ENCODE measurements around the gene TMEM204. TPM values are rescaled to one million over a fixed set of nuclear protein-coding genes. Genes with fewer than 3 reads are reported as not detected.

The TMEM204 gene
- total RNA-seq, 4 donors from 2014 or later = 14.1 to 87.6 (median 24.6) TPM

DNA sequence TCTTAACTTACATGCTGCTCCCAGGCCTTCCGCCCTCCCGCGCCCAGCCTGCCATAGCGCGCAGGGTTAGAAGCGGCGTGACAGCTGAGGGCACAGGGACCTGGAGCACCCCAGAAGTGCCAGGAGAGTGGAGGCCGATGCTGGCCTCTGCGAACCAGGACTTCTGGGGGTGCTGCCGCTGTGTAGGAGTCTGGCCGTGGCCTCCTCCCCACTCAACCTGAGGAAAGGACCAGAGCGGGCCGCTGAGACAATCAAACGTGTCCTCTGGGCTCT, 1.9 kb upstream of the TMEM204 start:
- TF ChIP-seq, protein P1, sequence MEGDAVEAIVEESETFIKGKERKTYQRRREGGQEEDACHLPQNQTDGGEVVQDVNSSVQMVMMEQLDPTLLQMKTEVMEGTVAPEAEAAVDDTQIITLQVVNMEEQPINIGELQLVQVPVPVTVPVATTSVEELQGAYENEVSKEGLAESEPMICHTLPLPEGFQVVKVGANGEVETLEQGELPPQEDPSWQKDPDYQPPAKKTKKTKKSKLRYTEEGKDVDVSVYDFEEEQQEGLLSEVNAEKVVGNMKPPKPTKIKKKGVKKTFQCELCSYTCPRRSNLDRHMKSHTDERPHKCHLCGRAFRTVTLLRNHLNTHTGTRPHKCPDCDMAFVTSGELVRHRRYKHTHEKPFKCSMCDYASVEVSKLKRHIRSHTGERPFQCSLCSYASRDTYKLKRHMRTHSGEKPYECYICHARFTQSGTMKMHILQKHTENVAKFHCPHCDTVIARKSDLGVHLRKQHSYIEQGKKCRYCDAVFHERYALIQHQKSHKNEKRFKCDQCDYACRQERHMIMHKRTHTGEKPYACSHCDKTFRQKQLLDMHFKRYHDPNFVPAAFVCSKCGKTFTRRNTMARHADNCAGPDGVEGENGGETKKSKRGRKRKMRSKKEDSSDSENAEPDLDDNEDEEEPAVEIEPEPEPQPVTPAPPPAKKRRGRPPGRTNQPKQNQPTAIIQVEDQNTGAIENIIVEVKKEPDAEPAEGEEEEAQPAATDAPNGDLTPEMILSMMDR (IDR thresholded peaks at IDR 0.05; ENCODE audit: low read depth) = no peak

DNA sequence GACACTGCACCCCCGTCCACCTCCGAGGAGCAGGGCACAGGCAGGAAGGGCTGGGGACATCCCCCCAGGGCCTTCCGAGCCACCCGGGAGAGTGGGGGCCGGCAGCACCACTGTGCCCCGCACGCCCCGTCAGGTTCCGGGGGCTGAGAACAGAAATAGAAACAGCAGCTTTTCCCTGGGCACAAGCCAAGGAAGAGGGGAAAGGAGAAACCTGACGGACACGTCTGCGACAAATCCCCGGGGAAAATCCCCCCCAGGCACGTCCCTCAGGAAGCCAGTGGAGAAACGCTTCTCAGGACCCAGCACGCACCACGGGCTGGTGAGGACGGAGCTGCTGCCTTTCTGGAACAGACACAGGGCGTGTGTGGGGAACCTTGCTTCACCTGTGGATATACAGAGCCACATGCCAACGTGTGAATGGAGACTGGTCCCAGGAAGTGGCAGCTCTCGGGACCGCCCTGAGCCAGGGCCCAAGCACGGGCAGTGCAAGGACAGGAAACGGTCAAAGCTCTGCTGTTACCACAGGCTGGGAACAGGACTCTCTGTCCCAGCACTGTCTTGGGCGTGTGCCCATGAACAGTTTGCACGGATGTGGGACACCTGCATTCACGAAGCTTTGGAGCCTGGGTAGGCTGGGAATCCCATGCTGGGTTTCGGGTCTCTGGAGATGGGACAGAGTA, 1.2 kb upstream of the TMEM204 start:
- TF ChIP-seq, protein P1 (IDR thresholded peaks at IDR 0.05; ENCODE audit: low read depth) = no peak

DNA sequence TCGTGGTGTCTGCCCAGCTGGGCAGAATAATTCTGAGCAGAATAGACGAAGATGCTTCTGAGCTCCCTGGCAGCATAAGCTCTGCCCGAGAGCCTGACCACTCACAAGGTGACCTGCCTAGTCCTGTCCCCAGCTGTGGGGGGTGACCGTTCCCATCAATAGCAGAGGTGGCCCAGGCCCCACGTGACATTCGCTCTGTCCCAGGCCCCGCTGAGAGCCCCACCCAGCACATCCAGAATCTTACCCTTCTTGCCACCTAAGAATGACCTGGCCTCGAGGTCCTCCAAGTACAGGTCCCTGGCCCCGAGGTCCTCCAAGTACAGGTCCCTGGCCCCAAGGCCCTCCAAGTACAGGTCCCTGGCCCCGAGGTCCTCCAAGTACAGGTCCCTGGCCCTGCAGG, 695 bp upstream of the TMEM204 start:
- TF ChIP-seq, protein P1 (IDR thresholded peaks at IDR 0.05; ENCODE audit: low read depth) = no peak

DNA sequence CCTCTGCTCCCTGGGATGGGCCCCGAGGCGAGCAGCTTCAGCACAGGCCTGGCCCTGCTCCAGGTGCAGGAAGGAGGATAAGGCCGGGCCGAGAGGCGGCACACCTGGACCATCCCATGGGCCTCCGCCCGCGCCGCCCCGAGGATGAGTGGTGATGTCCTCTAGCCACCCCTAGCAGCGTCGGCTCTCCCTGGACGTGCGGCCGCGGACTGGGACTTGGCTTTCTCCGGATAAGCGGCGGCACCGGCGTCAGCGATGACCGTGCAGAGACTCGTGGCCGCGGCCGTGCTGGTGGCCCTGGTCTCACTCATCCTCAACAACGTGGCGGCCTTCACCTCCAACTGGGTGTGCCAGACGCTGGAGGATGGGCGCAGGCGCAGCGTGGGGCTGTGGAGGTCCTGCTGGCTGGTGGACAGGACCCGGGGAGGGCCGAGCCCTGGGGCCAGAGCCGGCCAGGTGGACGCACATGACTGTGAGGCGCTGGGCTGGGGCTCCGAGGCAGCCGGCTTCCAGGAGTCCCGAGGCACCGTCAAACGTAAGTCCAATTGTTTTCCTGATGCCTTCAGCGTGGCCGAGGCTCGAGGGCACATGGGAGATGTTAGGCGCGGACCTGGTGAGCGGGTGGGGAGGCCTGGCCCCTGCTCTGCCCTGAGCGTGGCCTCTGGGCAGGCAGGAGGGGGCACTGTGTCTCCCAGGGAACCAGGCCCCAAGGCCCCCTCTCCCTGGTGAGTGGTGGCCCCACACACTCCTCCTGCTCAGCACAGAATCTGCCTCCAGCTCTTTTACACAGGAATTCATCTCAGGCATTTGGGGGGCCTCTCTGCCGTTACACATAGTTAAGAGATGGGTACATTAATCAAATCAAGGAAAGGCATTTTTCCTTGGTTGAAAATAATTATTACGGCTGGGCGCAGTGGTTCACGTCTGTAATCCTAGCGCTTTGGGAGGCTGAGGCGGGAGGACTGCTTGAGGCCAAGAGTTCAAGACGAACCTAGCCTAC, 855 bp downstream of the TMEM204 start:
- TF ChIP-seq, protein P1 (IDR thresholded peaks at IDR 0.05; ENCODE audit: low read depth) = no peak

DNA sequence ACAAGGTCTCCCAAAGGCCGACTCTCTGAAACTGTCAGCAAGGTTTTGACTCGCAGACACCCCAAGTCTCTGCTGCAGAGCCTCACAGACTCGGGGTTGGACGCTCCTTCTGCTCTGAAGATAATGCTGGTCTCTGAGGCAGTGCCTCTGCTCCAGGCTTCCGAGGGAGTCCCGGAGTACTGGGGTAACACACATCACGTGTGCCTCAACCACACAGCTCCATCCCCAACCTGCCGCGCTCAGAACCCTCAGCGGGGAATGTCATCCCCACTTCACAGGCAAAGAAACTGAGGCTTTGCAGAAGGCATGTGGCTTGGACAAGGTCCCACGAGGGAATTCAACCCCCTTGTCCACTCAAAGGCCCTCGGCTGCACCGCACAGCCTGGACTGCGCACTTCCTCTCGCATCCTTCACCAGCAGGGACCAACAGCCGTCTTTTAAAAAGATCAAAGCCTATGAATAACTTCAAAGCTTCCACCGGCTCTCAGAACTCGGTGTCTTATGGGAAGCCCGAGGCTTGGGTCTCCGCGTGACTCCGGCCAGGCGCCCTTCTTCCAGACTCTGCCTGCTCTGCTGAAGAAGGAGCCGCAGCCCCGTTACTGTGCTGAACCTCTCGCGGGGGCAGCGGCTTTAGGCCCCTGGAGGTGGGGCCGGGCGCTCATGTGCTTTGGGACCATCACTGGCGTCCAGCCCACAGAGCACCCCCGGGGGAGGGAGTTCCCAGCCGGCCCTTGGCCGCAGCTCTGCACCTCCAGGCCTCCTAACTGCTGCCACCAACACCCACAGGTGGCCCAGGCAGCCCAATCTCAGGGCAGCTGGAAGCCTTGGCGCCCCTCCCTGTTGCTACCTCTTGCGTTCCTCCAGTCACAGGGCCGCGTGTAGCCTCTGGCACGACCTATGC, 2.2 kb downstream of the TMEM204 start:
- TF ChIP-seq, protein P1 (IDR thresholded peaks at IDR 0.05; ENCODE audit: low read depth) = no peak

DNA sequence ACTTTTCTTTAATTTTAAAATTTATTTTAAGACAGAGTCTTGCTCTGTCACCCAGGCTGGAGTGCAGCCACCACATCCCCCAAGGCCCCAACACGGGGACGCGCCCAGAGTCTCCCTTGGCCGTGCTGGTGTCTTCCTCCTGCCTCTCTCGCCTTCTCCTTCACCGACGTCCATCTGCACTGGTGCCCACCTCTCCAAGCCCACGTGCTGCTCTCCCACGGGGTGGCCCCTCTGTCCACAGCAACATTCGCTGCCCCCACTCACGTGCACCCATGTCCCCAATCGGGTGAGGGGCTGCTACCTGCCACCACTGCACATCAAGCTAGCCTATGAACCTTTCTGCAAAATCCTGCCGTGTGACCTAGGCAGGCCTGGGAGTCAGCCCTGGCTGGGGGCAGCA, 3.1 kb downstream of the TMEM204 start:
- TF ChIP-seq, protein P1 (IDR thresholded peaks at IDR 0.05; ENCODE audit: low read depth) = no peak

Measured in subcutaneous adipose tissue (tissue), 4 donors.